COLO668 (cell line): ENCODE results near the gene MIA.
"Not testable (repeated sequence)": the region's sequence is repeated elsewhere in the genome, so short reads cannot be mapped to it uniquely, and the experiment has no call there.

Experiments
- DNase-seq: peaks from one replicate; lab custom pipeline; 2025; ENCODE audit not compliant: unreplicated experiment; lab: John Stamatoyannopoulos, UW

MIA gene

DNA sequence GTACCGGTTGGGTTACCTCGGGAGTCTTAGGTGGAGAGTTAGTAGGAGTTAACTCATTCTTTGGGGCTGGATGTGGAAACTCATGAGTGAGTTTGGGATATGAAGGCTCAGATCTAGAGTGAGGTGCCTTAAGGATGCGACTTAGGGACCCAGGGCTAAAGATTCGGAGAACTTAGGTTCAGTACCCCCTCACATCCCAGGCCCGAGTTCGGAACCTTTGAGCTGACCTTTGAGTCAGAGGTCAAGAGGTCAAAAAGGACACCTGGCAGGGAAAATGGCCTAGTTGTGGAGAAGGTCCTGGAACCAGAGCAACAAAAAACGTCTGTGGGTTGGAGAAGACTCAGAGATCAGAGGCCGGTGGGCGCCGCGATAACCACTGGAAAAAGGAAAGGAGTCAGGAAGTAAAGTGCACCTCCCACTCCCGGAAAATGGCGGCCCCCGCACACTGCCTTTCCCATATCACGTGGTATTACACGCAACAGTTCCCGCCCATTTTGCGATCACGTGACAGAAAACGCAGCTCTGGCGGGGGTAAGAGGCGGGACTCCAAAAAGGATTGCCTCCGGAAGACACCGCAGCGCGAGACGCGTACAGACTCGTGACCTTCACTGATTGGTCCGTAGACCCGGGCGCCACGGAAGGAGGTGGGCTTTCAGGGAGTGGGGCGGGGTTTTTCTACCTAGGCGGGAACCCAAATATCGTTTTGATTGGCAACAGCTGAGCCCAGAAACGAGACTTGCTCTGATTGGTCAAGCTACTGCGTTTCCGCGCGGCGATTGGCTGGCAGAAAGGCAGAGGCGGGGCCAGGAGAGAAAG lies 25.1 kb upstream of the MIA start, which contains the start of gene ACTMAP:
TSS of gene ACTMAP (minus strand) at position 420 of the 816 bp plus-strand sequence. CDS start 674 bp downstream, outside the sequence.
- DNase-seq: peak; percentile 99

DNA sequence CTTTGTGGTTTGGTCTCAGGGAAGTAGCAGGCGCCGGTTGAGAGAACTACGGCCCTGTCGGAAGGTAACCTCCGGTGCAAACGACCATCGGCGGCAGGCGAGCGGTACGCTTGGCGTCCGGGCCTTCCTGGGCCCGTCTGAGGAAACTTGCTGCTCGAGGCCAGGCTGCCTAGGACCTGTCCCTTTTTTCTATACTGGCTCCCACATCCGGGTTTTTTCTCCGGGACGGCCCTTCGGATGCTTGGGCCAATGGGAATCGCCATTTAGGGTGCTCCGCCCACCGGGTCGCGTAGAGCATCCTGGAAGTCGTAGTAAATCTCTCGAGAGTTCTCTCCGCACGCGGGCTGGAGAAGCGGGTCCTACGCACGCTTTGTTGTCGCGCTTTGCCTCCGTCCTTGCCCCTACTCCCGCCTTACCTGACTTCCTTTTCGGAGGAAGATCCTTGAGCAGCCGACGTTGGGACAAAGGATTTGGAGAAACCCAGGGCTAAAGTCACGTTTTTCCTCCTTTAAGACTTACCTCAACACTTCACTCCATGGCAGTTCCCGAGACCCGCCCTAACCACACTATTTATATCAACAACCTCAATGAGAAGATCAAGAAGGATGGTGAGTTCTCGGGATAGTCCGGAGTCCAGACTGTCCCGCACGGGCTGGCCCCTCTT lies 24.3 kb upstream of the MIA start, which contains the start of gene SNRPA:
TSS of gene SNRPA (plus strand) at position 330 of the 664 bp plus-strand sequence. CDS start at position 536, 206 bp downstream.
- peak; percentile 96 for DNase-seq

DNA sequence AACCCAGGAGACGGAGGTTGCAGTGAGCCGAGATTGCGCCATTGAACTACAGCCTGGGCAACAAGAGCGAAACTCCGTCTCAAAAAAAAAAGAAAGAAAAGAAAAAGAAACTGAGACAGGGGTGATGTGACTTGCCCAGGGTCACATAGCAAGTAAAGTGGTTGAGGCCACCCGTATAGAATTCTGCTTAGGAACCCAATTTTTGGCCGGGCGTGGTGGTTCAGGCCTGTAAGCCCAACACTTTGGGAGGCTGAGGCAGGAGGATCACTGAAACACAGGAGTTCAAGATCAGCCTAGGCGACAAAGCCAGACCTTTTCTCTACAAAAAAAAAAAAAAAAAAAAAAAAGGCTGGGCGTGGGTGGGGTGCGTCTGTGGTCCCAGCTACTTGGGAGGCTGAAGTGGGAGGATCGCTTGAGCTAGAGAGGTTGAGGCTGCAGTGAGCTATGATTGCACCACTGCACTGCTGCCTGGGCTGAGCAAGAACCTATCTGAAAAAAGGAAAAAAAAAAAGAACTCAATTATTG lies 23.0 kb upstream of the MIA start:
- DNase-seq: no peak

DNA sequence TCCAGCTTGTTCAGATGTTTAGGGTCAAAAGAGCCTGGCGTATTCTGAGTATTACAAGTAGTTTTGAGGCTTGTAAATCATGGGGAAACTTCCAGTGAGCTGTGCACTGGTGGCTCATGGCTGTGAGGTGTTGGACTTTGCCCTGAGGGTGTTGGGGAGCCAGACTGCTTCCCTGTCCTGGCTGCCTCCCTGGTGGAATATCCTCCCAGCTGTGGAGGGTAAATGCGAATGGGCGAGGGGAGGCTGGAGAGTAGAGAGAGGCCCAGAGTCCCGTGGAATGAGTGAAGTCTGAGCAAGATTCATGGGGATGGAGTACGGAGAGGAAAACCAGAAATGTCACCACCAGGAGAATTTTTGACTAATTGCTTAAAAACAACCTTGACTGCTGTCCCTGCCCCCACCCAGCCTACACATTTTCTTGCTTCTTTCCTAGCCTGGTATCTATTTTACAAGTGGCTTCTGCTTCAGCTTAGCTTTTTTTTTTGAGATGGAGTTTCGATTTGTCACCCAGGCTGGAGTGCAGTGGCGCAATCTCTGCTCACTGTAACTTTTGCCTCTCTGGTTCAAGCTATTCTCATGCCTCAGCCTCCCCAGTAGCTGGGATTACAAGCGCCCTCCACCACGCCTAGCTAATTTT lies 20.6 kb upstream of the MIA start:
- peak; percentile 36 for DNase-seq

DNA sequence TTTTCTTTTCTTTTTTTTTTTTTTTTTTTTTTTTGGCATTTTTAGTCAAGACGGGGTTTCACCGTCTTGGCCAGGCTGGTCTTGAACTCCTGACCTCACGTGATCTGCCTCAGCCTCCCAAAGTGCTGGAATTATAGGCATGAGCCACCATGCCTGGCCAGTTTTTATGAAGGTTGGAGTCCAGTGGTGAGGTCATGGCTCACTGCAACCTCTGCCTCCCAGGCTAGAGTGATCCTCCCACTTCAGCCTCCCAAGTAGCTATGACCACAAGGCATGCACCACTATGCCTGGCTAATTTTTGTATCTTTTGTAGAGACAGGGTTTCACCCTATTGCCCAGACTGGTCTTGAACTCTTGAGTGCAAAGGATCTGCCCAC lies 20.1 kb upstream of the MIA start:
- no peak for DNase-seq

DNA sequence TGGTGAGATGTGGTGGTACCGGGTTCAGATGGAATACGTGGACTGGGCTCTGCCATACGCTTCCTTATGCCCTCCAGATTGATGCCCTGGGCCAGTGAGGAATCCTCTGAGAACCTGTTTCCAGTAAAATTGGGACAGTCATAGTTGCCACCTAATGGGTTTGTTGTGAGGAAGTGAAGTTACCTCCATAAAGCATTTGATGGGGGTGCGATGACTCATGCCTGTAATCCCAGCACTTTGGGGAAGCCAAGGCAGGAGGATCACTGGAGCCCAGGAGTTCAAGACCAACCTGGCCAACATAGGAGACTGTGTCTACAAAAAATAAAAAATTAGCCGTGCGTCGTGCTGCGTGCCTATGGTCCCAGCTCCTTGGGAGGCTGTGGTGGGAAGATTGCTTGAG lies 19.5 kb upstream of the MIA start:
- DNase-seq: no peak

DNA sequence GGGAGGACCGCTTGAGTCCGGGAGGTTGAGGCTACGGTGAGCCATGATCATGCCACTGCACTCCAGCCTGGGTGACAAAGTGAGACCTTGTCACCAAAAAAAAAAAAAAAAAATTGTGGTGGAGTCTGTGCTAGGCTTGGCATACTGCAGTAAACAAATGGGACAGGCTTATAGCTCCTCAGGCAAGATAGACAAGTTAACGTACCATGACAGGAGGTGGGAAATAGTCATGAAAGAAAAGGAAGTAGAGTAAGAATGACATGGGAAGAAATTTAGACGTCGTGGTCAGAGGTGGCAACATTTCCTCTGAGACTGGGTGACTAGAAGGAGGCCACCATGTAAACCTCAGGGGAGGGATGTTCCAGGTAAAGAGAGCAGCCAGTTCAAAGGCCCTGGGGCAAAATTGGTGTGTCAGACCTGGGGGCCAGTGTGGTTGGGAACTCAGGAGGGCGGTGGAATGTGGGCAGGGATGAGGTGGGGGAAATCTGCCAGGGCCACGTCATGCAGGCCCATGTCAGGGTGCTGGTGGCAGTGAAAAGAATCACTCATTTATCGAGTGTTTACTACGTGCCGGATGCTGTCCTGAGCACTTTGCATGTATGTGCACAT lies 18.7 kb upstream of the MIA start:
- no peak for DNase-seq

DNA sequence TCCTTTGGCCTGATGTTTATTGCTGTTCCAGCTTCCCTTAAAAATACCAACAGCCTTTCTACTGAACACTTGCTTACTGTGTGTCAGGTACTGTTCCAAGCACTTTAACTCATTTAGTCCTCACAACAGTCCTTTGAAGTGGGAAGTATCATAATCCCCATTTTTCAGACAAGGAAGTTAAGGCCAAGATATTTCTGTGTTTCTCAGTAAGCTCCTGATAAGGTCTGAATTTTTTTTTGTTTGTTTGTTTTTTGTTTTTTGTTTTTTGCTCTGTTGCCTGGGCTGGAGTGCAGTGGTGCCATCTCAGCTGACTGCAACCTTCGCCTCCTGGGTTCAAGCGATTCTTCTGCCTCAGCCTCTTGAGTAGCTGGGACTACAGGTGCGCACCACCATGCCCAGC lies 16.8 kb upstream of the MIA start:
- no peak for DNase-seq

DNA sequence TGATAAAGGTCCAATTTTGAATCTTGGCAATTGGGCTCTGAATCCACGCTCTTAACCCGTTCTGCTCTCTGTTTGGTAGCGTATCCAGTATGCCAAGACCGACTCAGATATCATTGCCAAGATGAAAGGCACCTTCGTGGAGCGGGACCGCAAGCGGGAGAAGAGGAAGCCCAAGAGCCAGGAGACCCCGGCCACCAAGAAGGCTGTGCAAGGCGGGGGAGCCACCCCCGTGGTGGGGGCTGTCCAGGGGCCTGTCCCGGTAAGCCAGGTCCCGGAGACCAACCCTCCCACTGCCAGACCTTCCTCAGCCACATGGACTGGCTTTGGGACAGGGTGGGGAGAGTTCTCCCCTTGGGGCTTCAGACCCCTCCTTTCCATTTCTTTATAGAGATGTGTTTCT lies 16.0 kb upstream of the MIA start:
- no peak for DNase-seq

DNA sequence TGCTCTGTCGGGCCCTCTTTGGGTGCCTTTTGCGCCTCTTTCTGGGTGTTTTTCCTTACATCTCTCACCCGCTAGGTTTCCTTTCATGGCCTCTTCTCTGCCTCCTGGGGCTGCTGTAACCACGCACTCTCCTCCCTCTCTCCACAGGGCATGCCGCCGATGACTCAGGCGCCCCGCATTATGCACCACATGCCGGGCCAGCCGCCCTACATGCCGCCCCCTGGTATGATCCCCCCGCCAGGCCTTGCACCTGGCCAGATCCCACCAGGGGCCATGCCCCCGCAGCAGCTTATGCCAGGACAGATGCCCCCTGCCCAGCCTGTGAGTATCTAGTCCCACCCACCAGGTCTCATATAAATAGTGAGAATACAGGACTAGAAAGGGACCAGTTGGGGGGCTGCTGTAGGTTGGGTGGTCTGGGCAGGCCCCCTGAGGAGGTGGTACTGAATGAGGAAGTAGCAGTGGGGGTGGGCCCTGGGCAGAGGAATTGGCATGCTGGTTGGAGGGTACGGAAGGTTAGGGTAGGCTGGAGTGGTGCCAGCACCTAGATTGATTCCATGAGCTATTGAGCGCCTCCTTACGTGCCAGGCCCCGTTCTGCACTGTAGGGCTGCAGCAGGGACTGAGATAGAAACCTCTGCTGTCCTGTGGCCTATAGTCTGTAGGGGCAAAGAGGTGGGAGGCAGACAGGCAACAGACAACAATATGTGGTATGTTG lies 12.4 kb upstream of the MIA start:
- DNase-seq: no peak

DNA sequence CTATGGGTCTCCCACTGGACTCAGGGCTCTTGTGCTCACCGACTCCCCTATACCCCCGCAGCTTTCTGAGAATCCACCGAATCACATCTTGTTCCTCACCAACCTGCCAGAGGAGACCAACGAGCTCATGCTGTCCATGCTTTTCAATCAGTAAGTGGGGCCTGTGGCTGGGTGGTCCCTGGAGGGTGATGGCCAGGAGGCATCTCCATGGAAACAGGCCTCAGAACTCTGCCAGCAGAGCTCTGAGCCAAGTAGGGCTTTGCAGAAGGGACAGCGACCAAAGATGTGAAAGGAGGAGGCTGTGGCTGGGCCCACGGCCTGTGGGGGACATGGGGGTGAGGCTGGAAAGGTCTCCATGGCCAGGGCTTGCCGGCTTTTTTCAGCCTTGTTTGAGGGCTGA lies 11.8 kb upstream of the MIA start:
- no peak for DNase-seq

DNA sequence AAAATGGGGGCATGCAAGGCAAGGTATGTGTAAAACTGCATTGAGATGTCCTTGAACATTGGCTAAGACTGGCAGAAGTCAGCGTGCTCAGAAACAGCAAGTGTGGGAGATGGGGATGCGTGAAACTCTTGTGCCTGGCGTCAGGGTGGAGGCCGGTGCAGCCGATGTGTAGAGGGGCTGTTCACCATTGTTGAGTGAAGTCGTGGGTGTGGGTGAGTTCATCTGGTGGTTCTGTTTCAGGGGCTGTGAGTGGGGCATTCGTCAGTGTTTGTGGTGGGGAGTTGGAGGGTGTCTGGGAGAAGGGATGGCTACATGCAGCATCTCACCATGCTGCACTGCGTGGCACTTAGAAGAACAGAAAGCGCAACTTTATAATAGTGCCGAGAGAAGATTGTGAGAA lies 11.4 kb upstream of the MIA start:
- no peak for DNase-seq

DNA sequence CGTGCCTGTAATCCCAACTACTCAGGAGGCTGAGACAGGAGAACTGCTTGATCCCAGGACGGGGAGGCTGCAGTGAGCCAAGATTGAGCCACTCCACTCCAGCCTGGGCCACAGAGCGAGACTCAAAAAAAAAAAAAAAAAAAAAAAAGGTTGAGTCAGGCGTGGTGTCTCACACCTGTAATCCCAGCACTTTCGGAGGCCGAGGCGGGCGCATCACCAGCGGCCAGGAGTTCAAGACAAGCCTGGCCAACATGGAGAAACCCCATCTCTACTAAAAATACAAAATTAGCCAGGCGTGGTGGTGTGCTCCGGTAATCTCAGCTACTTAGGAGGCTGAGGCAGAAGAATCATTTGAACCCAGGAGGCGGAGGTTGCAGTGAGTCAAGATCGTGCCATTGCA lies 8.9 kb upstream of the MIA start:
- not testable (repeated sequence) for DNase-seq

DNA sequence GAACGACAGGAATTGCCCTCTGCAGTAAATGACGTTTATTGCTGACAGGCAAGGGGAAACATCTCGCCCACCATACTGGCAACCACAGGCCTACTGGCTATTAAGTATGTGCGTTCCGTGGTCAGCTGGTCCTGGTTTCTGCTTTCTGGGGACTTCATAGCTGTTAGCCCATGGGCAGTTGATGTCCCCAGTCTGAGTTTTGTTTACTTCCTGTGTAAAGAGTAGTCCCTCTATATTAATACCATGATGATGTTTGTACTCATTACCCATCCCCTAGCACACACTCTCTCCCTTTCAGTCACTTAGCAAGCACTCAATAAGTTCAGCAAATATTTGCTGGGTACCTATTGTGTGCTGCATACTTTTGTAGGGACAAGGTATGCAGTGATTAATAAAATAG lies 6.5 kb upstream of the MIA start:
- DNase-seq: no peak

DNA sequence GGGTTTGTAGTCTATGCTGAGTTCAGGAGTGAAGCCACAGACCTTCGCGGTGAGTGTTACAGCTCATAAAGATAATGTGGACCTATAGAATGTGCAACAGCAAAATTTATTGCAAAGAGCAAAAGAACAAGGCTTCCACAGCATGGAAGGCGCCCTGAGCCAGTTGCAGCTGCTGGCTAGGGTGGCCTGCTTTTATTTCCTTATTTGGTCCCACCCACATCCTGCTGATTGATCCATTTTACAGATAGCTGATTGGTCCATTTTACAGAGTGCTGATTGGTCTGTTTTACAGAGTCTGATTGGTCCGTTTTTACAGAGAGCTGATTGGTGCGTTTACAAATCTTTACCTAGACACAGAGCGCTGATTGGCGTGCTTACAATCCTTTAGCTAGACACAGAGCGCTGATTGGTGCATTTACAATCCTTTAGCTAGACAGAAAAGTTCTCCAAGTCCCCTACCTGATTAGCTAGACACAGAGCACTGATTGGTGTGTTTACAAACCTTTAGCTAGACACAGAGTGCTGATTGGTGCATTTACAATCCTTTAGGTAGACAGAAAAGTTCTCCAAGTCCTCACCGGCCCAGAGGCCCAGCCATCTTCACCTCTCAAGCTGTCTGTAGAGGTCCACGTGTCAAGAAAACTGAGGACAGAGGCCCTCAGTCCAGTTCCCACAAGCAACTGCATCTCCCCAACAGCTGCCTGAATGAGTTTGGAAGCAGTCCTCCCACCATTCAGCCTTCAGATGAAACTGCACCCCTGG lies 4.0 kb upstream of the MIA start:
- not testable (repeated sequence) for DNase-seq

DNA sequence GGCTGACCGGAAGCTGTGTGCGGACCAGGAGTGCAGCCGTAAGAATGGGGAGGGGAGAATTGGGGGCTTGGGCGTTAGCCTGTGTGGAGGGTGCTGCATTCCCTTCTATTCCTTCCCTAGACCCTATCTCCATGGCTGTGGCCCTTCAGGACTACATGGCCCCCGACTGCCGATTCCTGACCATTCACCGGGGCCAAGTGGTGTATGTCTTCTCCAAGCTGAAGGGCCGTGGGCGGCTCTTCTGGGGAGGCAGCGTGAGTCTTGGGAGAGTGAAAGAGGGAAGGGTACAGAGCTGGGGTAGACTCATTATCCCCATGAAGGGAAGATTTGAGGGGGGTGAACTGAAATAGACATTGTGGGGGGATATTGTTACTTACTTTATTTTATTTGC lies 306 bp downstream of the MIA start:
- no peak for DNase-seq

DNA sequence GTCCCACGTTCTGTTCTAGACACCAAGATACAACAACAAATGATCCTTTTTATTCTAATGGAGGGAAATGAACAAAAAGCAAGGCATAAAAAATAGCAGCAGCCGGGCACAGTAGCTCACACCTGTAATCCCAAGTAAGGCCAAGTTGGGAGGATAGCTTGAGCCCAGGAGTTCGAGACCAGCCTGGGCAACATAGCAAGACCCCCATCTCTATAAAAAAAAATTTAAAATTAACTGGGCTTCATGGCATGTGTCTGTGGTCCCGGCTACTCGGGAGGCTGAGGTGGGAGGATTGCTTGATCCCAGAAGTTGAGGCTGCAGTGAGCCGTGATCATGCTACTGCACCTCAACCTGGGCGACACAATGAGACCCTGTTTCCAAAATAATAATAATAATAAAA lies 1.0 kb downstream of the MIA start:
- DNase-seq: no peak

DNA sequence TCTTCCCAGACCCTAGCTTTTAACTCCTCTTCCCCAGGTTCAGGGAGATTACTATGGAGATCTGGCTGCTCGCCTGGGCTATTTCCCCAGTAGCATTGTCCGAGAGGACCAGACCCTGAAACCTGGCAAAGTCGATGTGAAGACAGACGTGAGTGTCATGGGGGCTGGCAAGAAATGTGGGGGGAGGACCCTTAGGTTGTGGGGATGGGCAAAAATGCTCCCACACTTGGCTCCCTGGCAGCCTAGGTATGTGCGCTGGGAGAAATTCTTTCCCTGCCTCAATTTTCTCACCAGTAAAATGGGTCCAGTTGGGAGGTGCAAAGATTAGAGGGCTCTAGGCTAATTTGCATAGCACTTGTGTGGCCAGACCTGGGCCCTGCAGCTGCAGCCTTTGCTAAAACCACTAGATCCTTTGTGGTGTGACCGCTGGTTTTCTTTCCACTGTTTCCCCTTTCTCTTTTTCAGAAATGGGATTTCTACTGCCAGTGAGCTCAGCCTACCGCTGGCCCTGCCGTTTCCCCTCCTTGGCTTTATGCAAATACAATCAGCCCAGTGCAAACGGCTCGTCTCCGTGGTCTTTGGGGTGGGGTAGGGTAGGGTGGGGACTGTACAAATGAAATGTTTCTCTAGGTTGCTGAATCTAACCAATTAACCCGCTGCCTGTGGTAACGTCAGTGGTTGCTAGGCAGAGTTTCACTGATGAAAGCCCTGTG lies 1.8 kb downstream of the MIA start:
- DNase-seq: peak; percentile 84

DNA sequence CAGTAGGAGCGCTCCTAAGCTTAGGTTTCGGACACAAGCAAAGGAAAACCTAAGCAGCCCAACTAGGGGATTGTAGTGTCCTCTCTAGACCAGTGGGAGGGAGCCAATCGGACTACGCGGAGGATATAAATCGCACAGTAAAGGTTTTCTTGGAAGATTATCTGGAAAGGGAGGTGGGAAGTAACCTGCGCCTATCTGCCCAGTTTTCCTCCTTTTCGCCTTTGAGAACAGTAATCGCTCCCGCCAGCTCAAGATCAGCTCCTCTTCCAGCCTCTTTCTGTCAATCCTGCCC lies 2.3 kb downstream of the MIA start:
- DNase-seq: no peak
